ENCODE data around the gene ACSL6.
"Not testable (repeated sequence)": the region's sequence is repeated elsewhere in the genome, so short reads cannot be mapped to it uniquely, and the experiment has no call there.

The ACSL6 gene

DNA sequence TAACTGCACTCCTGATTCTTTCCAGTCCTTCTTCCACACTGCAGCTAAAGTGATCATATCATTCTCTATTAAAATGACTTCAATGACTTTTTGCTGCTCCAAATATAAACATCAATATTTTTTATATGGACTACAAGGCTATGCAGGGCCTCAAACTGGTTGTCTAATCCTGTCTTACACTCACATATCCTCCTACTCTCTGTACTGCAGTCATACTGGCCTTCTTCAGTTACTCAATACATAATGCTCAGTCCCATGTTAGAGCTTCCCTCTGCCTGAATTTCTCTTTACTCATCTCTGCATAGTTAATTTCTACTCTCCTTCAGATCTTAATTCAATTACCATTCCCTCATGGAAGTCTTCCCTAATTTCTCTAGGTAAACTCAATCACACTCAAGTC is 69.4 kb downstream of the ACSL6 start:
- no peak for DNase-seq (ENCODE audit: low spot score)

- DNase-seq (ENCODE audit: low spot score) = no peak
Observed at GRCh38 chr5:131939690-131940345, 71.6 kb downstream of the ACSL6 start.

- DNase-seq (ENCODE audit: low spot score) = no peak
Observed at GRCh38 chr5:131932235-131932634, 79.2 kb downstream of the ACSL6 start.

DNA sequence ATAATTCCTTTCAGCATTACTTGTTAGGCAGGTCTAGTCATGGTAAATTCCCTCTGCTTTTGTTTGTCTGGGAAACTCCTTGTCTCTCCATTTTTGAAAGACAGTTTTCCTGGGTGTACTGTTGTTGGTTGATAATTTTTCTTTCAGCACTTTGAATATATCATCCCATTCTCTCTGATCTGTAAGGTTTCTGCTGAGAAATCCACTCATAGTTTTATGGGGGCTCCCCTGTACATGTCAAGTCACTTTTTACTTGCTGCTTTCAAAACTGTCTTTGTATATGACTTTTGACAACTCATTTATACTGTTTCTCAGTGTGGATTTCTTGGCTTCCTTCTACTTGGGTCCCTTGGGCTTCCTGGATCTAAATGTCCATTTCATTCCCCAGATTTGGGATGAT is 82.5 kb downstream of the ACSL6 start:
- DNase-seq (ENCODE audit: low spot score) = no peak

GRCh38 chr5:131926168-131926567 is 85.3 kb downstream of the ACSL6 start:
- DNase-seq (ENCODE audit: low spot score) = no peak

DNA sequence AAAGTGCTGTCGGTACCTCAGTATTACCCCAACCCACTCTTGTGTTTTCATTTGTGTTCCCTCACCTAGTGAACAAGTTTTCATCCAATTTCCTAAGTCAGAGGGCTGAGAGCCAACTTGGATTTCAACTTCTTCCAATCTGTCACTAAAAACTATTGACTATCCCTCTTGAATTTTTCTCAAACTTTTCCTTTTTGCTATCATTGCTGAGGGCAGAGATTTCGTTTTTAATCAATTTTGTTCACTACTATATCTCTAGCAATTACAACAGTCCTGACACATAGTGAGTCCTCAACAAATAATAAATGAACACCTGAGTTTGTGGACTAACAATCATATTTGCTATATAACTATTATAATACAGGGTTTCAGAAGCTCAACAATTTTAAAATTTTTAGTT is 95.0 kb downstream of the ACSL6 start:
- no peak for DNase-seq (ENCODE audit: low spot score)

DNA sequence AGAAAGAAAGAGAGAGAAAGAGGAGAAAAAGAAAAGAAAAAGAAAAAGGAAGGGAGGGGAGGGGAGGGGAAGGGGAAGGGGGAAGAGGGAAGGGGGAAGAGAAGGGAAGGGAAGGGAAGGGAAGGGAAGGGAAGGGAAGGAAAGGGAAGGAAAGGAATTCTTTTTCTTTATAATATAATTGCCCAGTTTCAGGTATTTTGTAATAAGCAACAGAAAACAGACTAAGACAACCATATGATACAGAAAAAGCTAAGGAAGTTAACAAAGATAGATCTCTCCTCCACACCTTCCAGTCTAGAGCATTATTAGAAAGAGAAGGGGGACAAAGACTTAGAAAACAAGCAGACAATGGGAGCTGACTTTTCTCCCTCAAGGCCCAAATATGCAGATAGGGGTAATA is 97.0 kb downstream of the ACSL6 start:
- DNase-seq (ENCODE audit: low spot score) = no peak

- no peak for DNase-seq (ENCODE audit: low spot score)
Observed at GRCh38 chr5:131913603-131914002, 97.9 kb downstream of the ACSL6 start.

DNA sequence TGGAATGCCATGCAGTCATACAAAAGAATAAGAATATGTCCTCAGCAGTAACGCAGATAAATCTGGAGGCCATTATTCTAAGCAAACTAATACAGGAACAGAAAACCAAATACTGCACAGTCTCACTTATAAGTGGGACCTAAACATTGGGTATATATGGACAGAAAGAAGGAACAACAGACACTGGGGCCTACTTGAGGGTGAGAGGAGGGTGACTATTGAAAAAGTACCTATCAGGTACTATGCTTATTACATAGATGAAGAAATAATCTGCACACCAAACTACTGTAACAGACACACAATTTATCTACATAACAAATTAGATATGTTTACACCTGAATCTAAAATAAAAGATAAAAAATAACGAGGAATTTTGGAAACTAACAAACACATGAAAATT is 104.8 kb downstream of the ACSL6 start:
- DNase-seq (ENCODE audit: low spot score) = no peak

DNA sequence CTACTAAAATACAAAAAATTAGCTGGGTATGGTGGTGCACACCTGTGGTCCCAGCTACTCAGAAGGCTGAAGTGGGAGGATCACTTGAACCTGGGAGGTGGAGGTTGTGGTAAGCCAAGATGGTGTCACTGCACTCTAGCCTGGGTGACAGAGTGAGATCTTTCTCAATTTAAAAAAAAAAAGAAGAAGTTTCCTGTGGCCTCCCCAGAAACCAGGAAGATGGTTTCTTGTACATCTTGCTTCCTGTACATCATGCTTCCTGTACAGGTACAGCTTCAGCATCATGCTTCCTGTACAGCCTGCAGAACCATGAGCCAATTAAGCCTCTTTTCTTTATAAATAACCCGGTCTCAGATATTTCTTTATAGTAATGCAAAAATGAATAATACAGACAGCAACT is 109.2 kb downstream of the ACSL6 start:
- DNase-seq (ENCODE audit: low spot score) = not testable (repeated sequence)

All from AG08396 (cell line).